A549 (cell line): Measurements from ENCODE around the gene TNFSF15. TPM values are rescaled to one million over a fixed set of nuclear protein-coding genes. Genes with fewer than 3 reads are reported as not detected.

Experiments
- ATAC-seq, 2 experiments: fragments of 200-7000 bp in 1 of 2; fragments of >200 bp in 1 of 2; cut with Nextera tagmentation in 1 of 2; cut with Tn5 transposase in 1 of 2; 3 replicates each; pipeline versions ENCODE4 v1.8.0 to v1.9.1; 2018 to 2020; ENCODE audit warnings: mild to moderate bottlenecking in 1 of 2, moderate library complexity in 1 of 2
- CTCF ChIA-PET: fragments of 300-600 bp; sonication (Branson Sonifier 250); formaldehyde crosslinking; extraction: SDS; loops from one replicate; lab custom pipeline; 2021; ENCODE audit warnings: antibody characterized with exemption, inconsistent platforms; lab: Yijun Ruan, JAX
- POLR2A ChIA-PET: fragments of 350-600 bp; formaldehyde crosslinking; extraction: SDS; loops from one replicate; lab custom pipeline; 2021; ENCODE audit warnings: antibody characterized with exemption, inconsistent platforms; lab: Yijun Ruan, JAX
- DNase-seq, 2 experiments: peaks; one replicate each; pipeline versions ENCODE4 v3.0.0 to v3.0.0-alpha.2; 2011 to 2016; ENCODE audit warnings: low read depth in 1 of 2, low spot score in 1 of 2
- FAIRE-seq: peaks from 2 replicates; lab custom pipeline; 2011; peaks lifted over from hg19 to GRCh38; lab: Jason Lieb, UNC
- H3K27ac ChIP-seq, 2 experiments: fragments of >200 bp; sonication (Bioruptor Twin); formaldehyde crosslinking; 3 replicates each; pipeline ENCODE4 v1.5.1; 2016 to 2017
- H3K4me1 ChIP-seq: fragments of >200 bp; sonication (Bioruptor Twin); formaldehyde crosslinking; 3 replicates; pipeline ENCODE4 v1.6.1; 2016
- H3K4me2 ChIP-seq: fragments of >200 bp; sonication (Bioruptor Twin); formaldehyde crosslinking; 3 replicates; pipeline ENCODE4 v1.6.1; 2016
- H3K4me3 ChIP-seq: fragments of >200 bp; sonication (Bioruptor Twin); formaldehyde crosslinking; 3 replicates; pipeline ENCODE4 v1.5.1; 2016
- H3K9me3 ChIP-seq: fragments of >200 bp; sonication (Bioruptor Twin); formaldehyde crosslinking; 3 replicates; pipeline ENCODE4 v1.6.1; 2016
- CBX8 ChIP-seq: fragments of 200-600 bp; sonication (generic); IDR thresholded peaks from 2 replicates; pipeline ENCODE4 v1.6.1; 2016
- CEBPB ChIP-seq, 2 experiments: fragments of >200 bp in 1 of 2; sonication (Bioruptor Twin) in 1 of 2; formaldehyde crosslinking in 1 of 2; IDR thresholded peaks; 2 replicates each; pipeline ENCODE4 v1.6.1; 2012 to 2016
- CTCF ChIP-seq: fragments of >200 bp; sonication (Bioruptor Twin); formaldehyde crosslinking; IDR thresholded peaks from 3 replicates; pipeline ENCODE4 v1.5.1; 2016
- E2F6 ChIP-seq: IDR thresholded peaks from 2 replicates; pipeline ENCODE4 v1.6.1; 2012; ENCODE audit warnings: low read depth, borderline replicate concordance
- EHF ChIP-seq: fragments of 250-450 bp; sonication (Bioruptor Pico); IDR thresholded peaks from 2 replicates; pipeline ENCODE4 v1.5.0; 2020; ENCODE audit warnings: mild to moderate bottlenecking
- EP300 ChIP-seq, 2 experiments: fragments of >200 bp; sonication (Bioruptor Twin); formaldehyde crosslinking; IDR thresholded peaks; 2 replicates in 1 of 2; 3 replicates in 1 of 2; pipeline ENCODE4 v1.6.1; 2016 to 2017
- ESRRA ChIP-seq: fragments of 150-350 bp; IDR thresholded peaks from 2 replicates; pipeline ENCODE4 v1.6.1; 2014; ENCODE audit warnings: mild to moderate bottlenecking, low read length, borderline replicate concordance
- GATA3 ChIP-seq: IDR thresholded peaks from 2 replicates; pipeline ENCODE4 v1.6.1; 2012; ENCODE audit warnings: borderline replicate concordance
- HEYL ChIP-seq: fragments of 250-450 bp; sonication (Bioruptor Pico); IDR thresholded peaks from 2 replicates; pipeline ENCODE4 v1.8.0; 2021; ENCODE audit warnings: mild to moderate bottlenecking, moderate library complexity
- JUN ChIP-seq, 2 experiments: fragments of >200 bp; sonication (Bioruptor Twin); formaldehyde crosslinking; IDR thresholded peaks; 2 replicates in 1 of 2; 3 replicates in 1 of 2; pipeline ENCODE4 v1.6.1; 2016 to 2017
- MAZ ChIP-seq: fragments of 150-350 bp; IDR thresholded peaks from 2 replicates; pipeline ENCODE4 v1.6.1; 2014; ENCODE audit warnings: antibody characterized with exemption, low read depth, low read length, borderline replicate concordance
- NR3C1 ChIP-seq: fragments of >200 bp; sonication (Bioruptor Twin); formaldehyde crosslinking; IDR thresholded peaks from 3 replicates; pipeline ENCODE4 v1.6.1; 2017
- PHF8 ChIP-seq: fragments of 200-600 bp; sonication (generic); IDR thresholded peaks from 2 replicates; pipeline ENCODE4 v1.6.1; 2016; ENCODE audit warnings: low read depth, mild to moderate bottlenecking, antibody characterized with exemption, moderate library complexity, borderline replicate concordance
- RAD21 ChIP-seq, 2 experiments: fragments of >200 bp in 1 of 2; sonication (Bioruptor Twin) in 1 of 2; formaldehyde crosslinking in 1 of 2; IDR thresholded peaks in 1 of 2; conservative IDR thresholded peaks in 1 of 2; 2 replicates in 1 of 2; 3 replicates in 1 of 2; pipeline ENCODE4 v1.6.1; 2012 to 2018; ENCODE audit warnings: inconsistent platforms in 1 of 2
- RARB ChIP-seq: fragments of 250-450 bp; sonication (Bioruptor Pico); IDR thresholded peaks from 2 replicates; pipeline ENCODE4 v1.8.0; 2021; ENCODE audit warnings: mild to moderate bottlenecking, moderate library complexity
- RFX5 ChIP-seq: fragments of 450-650 bp; IDR thresholded peaks from 2 replicates; pipeline ENCODE4 v1.7.1; 2014; ENCODE audit warnings: antibody characterized with exemption, mild to moderate bottlenecking, moderate library complexity
- RNF2 ChIP-seq: fragments of 200-600 bp; sonication (generic); IDR thresholded peaks from 2 replicates; pipeline ENCODE4 v1.6.1; 2016; ENCODE audit warnings: low read depth, mild to moderate bottlenecking, antibody characterized with exemption, moderate library complexity, borderline replicate concordance
- TFCP2L1 ChIP-seq: fragments of 250-450 bp; sonication (Bioruptor Pico); IDR thresholded peaks from 2 replicates; pipeline ENCODE4 v1.5.0; 2021; ENCODE audit warnings: mild to moderate bottlenecking
- TP53 ChIP-seq: fragments of 250-450 bp; sonication (Bioruptor Pico); IDR thresholded peaks from 2 replicates; pipeline ENCODE4 v1.5.0; 2021; ENCODE audit warnings: mild to moderate bottlenecking, moderate library complexity
- ZC3H11A ChIP-seq: fragments of 450-650 bp; IDR thresholded peaks from 2 replicates; pipeline ENCODE4 v1.6.1; 2014; ENCODE audit warnings: antibody characterized with exemption, mild to moderate bottlenecking
- ZNF302 ChIP-seq: fragments of 250-450 bp; sonication (Bioruptor Pico); IDR thresholded peaks from 2 replicates; pipeline ENCODE4 v1.9.0; 2021; ENCODE audit warnings: inconsistent platforms, mild to moderate bottlenecking, moderate library complexity
- ZSCAN20 ChIP-seq: fragments of 250-450 bp; sonication (Bioruptor Pico); IDR thresholded peaks from 2 replicates; pipeline ENCODE4 v1.8.0; 2022; ENCODE audit warnings: mild to moderate bottlenecking, moderate library complexity
- WGBS: methylation state at CpG from one replicate; pipeline ENCODE4 v1.1.6; 2017; ENCODE audit errors: missing lambda C conversion rate; 5-methylcytosine and 5-hydroxymethylcytosine counted together
- polyA plus RNA-seq, 4 experiments: library from polyadenylated mRNA; depleted of rRNA in 3 of 4; stranded (reverse); fragments of >200 nt; fragmentation: RNase III in 1 of 4; extraction: RNeasy Plus Mini Kit Qiagen cat#74134 plus additional on column Dnase treatment in 1 of 4; gene quantifications; 2 replicates in 3 of 4; 3 replicates in 1 of 4; pipeline ENCODE4 v1.2.3, GENCODE V29; 2011 to 2017
- TF ChIP-seq, protein P1 (sequence below): fragments of 450-650 bp; IDR thresholded peaks from 2 replicates; pipeline ENCODE4 v1.6.1; 2014; ENCODE audit warnings: antibody characterized with exemption

TNFSF15 gene
- polyA plus RNA-seq, 2 of the 4 experiments (the other 2 are of a cell fraction) = 2.8 to 5.6 TPM

GRCh38 chr9:114745108-114745848 lies 60.6 kb downstream of the TNFSF15 start (continued):
- no peak for TF ChIP-seq MAZ
- no peak for TF ChIP-seq PHF8
- TF ChIP-seq EP300 (IDR thresholded peaks at IDR 0.05) = no peak
- TF ChIP-seq ZC3H11A = no peak
- no peak for TF ChIP-seq RFX5
- no peak for TF ChIP-seq CBX8
- TF ChIP-seq TFCP2L1 (CRISPR knock-in tag) = no peak
- no peak for TF ChIP-seq TP53 (CRISPR knock-in tag)

DNA sequence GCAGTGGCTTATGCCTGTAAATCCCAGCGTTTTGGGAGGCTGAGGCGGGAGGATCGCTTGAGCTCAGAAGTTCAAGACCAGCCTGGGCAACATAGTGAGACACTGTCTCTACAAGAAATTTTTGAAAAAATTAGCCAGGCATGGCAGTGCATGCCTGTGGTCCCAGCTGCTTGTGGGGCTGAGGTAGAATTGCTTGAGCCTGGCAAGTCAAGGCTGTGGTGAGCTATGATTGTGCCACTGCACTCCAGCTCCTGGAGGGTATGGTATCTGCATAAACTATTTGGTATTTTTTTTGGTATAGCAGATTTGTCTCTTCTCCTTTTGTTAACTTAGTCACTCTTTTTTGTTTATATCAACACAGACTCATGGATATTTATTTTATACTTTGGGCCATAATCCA lies 62.4 kb downstream of the TNFSF15 start:
- Histone ChIP-seq H3K9me3 (no peaks in the 10 kb centered on the region), H3K4me1 (peaks cover 22% of the 10 kb centered on the region), H3K4me2 (peak overlapping the region; percentile 25), H3K4me3 (no peak overlapping the region), H3K27ac (peak overlapping the region in 1 of 2 experiments; percentile 59; a peak in 4 of 6 replicates)
- POLR2A ChIA-PET = interaction anchor here (0.7 to 1.2 kb wide), 2 partner anchors 156 to 164 kb away, joined by 3 to 4 read pairs; partner anchors contain the start of gene ATP6V1G1
- WGBS = 76% methylated on average over 3 of the region's 3 CpGs
- TF ChIP-seq ZSCAN20 (CRISPR knock-in tag) (no peak), ESRRA (no peak), CTCF (no peak), GATA3 (no peak), RNF2 (no peak), TP53 (CRISPR knock-in tag) (no peak), RARB (no peak), ZNF302 (no peak), RAD21 (conservative IDR thresholded peaks at IDR 0.05 in 1 of 2, IDR thresholded peaks at IDR 0.05 in 1 of 2) (no peak), E2F6 (no peak), CEBPB (IDR thresholded peaks at IDR 0.05) (no peak), NR3C1 (no peak), HEYL (CRISPR knock-in tag) (no peak), EHF (no peak), CBX8 (no peak), JUN (IDR thresholded peaks at IDR 0.05) (no peak)
- TF ChIP-seq, protein P1, sequence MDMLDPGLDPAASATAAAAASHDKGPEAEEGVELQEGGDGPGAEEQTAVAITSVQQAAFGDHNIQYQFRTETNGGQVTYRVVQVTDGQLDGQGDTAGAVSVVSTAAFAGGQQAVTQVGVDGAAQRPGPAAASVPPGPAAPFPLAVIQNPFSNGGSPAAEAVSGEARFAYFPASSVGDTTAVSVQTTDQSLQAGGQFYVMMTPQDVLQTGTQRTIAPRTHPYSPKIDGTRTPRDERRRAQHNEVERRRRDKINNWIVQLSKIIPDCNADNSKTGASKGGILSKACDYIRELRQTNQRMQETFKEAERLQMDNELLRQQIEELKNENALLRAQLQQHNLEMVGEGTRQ = no peak
- no peak for DNase-seq
- CTCF ChIA-PET = interaction anchor here (0.7 to 10.2 kb wide), 4 partner anchors 166 to 271 kb away, joined by 3 to 243 read pairs (median 4); no protein-coding TSS in a partner anchor
- ATAC-seq = no peak
- no peak for FAIRE-seq
